Adrenal gland (tissue), 12 donors: ENCODE results near the gene SLC30A2. TPM values are rescaled to one million over a fixed set of nuclear protein-coding genes. Genes with fewer than 3 reads are reported as not detected.

Source experiments
- DNase-seq, 7 donors: peaks; one replicate each; pipeline ENCODE4 v3.0.0-alpha.2; 2019 to 2020
- H3K27ac ChIP-seq, 5 donors: fragments of 200-600 bp; sonication (generic) in 4 of 5; 1 replicate in 3 of 5; 2 replicates in 2 of 5; pipeline versions ENCODE4 v1.5.1 to v1.8.0; 2016 to 2020; ENCODE audit warnings: mild to moderate bottlenecking in 1 of 5
- H3K27me3 ChIP-seq: fragments of 200-600 bp; 2 replicates; pipeline ENCODE4 v1.8.0; 2021
- H3K36me3 ChIP-seq, 2 donors: fragments of 200-600 bp; replicated peaks in 1 of 2; 1 replicate in 1 of 2; 2 replicates in 1 of 2; pipeline versions ENCODE4 v1.5.1 to v1.8.0; 2018 to 2022
- H3K4me1 ChIP-seq, 2 donors: fragments of 200-600 bp; replicated peaks in 1 of 2; 1 replicate in 1 of 2; 2 replicates in 1 of 2; pipeline versions ENCODE4 v1.5.1 to v1.8.0; 2018 to 2021
- H3K4me3 ChIP-seq, 4 donors: fragments of 200-600 bp; sonication (generic) in 3 of 4; one replicate each; pipeline ENCODE4 v1.5.1; 2016 to 2018
- H3K9me3 ChIP-seq, 3 donors: fragments of 200-600 bp; sonication (generic) in 1 of 3; replicated peaks in 1 of 3; 1 replicate in 2 of 3; 2 replicates in 1 of 3; pipeline versions ENCODE4 v1.5.1 to v1.8.0; 2016 to 2021
- POLR2A ChIP-seq, 2 donors: fragments of 450-650 bp; IDR thresholded peaks; one replicate each; pipeline ENCODE4 v1.6.1; 2017; ENCODE audit warnings: antibody characterized with exemption in 2 of 2, mild to moderate bottlenecking in 2 of 2, moderate library complexity in 1 of 2
- WGBS, 4 donors: extraction: QIAGEN DNeasy Blood & Tissue Kit in 2 of 4; methylation state at CpG; one replicate each; pipeline versions ENCODE4 v1.1.5 to v1.1.7; 2013 to 2017; 5-methylcytosine and 5-hydroxymethylcytosine counted together
- intact Hi-C, 2 donors: fragments of 100-400 bp; cut with DNase I; formaldehyde crosslinking; loops; one replicate each; pipeline versions ENCODE4 v1.14.1 to v1.15.0; 2022 to 2023
- polyA plus RNA-seq, 3 donors: library from polyadenylated mRNA; stranded (reverse); fragments of 200-250 nt in 2 of 3; fragments of 350-450 nt in 1 of 3; fragmentation: Illumina TruSeq in 1 of 3; extraction: RNeasy Lipid Tissue Mini Kit (QIAGEN cat#74804) in 1 of 3; gene quantifications; one replicate each; pipeline ENCODE4 v1.2.3, GENCODE V29; 2013 to 2014
- total RNA-seq, 9 donors: library from RNA; depleted of rRNA in 4 of 9; stranded (reverse); fragments of >200 nt in 4 of 9; fragments of 120-200 nt in 1 of 9; fragmentation: NEBNext Ultra II Directional in 1 of 9; extraction: Animal tissue kit (Norgen Biotek cat#: 25700) in 1 of 9; gene quantifications; one replicate each; pipeline versions ENCODE4 v1.1.0 to v1.2.4, GENCODE V29; 2013 to 2023
- TF ChIP-seq, protein P1 (sequence below), 6 experiments: fragments of 450-650 bp in 4 of 6; fragments of 200-600 bp in 2 of 6; sonication (generic) in 1 of 6; IDR thresholded peaks; 1 replicate in 5 of 6; 2 replicates in 1 of 6; pipeline versions ENCODE4 v1.5.1 to v1.8.0; 2016 to 2021; ENCODE audit warnings: antibody characterized with exemption in 6 of 6, mild to moderate bottlenecking in 2 of 6, moderate library complexity in 1 of 6
- donor health status: healthy with polysubstance abuse.
- donor health status: Bipolar disorder and iron deficiency.
- donor health status: DM: yes; HTN: yes; CAD: no.
- donor health status: DM: no; HTN: no; CAD: no.
- donor health status: DM: no; HTN: no; CAD: no.
- donor health status: DM: yes; HTN: yes; CAD: no.

Gene SLC30A2
- total and polyA plus RNA-seq, 12 donors: 0.06 to 4.8 (median 0.47) TPM

DNA sequence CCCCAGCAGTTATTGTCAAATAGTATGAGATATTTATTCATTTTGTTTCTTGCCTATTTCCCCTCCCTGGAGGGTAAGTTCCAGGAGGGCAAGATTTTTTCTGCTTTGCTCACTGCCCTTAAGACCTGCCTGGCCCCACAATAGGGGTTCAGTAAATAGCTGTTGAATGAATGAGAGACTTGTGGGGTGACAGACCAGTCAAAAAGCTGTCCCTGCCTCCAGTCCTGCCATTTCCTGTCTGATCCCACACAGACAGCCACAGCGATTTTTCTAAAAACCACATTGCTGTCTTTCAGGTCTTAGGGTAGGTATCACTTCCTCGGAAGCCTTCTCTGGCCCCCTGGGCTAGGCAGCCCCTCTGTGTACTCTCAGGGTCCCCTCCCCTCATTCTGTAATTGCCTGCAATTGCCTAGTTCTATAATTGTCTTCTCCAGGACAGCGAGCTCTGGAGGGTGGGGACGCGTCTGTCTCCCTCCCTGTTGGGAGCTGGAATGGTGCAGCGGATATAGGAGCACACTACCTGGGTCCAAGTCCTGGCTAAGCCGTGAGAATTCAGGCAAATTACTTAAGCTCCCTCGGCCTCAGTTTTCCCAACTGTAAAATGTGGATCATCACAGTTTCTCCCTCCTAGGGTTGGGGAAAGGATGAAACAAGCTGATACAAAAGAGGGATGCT lies 26.1 kb downstream of the SLC30A2 start:
- Histone ChIP-seq H3K4me3 (no peak overlapping the region), H3K9me3 (no peaks in the 10 kb centered on the region), H3K4me1 (peaks cover 8 to 53% of the 10 kb centered on the region in 2 donors), H3K36me3 (no peaks in the 10 kb centered on the region), H3K27me3 (no peaks in the 10 kb centered on the region), H3K27ac (peak overlapping the region in 1 of 5 donors; percentile 14)
- TF ChIP-seq POLR2A (IDR thresholded peaks at IDR 0.05): no peak
- TF ChIP-seq, protein P1, sequence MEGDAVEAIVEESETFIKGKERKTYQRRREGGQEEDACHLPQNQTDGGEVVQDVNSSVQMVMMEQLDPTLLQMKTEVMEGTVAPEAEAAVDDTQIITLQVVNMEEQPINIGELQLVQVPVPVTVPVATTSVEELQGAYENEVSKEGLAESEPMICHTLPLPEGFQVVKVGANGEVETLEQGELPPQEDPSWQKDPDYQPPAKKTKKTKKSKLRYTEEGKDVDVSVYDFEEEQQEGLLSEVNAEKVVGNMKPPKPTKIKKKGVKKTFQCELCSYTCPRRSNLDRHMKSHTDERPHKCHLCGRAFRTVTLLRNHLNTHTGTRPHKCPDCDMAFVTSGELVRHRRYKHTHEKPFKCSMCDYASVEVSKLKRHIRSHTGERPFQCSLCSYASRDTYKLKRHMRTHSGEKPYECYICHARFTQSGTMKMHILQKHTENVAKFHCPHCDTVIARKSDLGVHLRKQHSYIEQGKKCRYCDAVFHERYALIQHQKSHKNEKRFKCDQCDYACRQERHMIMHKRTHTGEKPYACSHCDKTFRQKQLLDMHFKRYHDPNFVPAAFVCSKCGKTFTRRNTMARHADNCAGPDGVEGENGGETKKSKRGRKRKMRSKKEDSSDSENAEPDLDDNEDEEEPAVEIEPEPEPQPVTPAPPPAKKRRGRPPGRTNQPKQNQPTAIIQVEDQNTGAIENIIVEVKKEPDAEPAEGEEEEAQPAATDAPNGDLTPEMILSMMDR (IDR thresholded peaks at IDR 0.05): no peak
- intact Hi-C loops: no loop called here
- no peak for DNase-seq
- 68 to 84% (median 79%) methylated on average over 8 of the region's 8 CpGs for WGBS, 4 donors

- 73 to 78% (median 74%) methylated on average over 5 to 6 of the region's 6 CpGs for WGBS, 4 donors
- DNase-seq: no peak
- Histone ChIP-seq H3K36me3 (no peaks in the 10 kb centered on the region), H3K27ac (no peak overlapping the region), H3K4me3 (no peak overlapping the region), H3K9me3 (no peaks in the 10 kb centered on the region), H3K27me3 (no peaks in the 10 kb centered on the region), H3K4me1 (peaks cover 8 to 58% of the 10 kb centered on the region in 2 donors)
- intact Hi-C loops: no loop called here
- no peak for TF ChIP-seq POLR2A (IDR thresholded peaks at IDR 0.05)
- TF ChIP-seq, protein P1 (IDR thresholded peaks at IDR 0.05): no peak
These were observed 28.3 kb downstream of the SLC30A2 start for GRCh38 chr1:26017606-26018005.

- Histone ChIP-seq H3K4me1 (peaks cover 8 to 52% of the 10 kb centered on the region in 2 donors), H3K36me3 (no peaks in the 10 kb centered on the region), H3K27ac (no peak overlapping the region), H3K9me3 (no peaks in the 10 kb centered on the region), H3K4me3 (no peak overlapping the region), H3K27me3 (no peaks in the 10 kb centered on the region)
- TF ChIP-seq, protein P1 (IDR thresholded peaks at IDR 0.05): no peak
- TF ChIP-seq POLR2A (IDR thresholded peaks at IDR 0.05): no peak
- intact Hi-C loops: no loop called here
- DNase-seq: no peak
- 77 to 91% (median 82%) methylated on average over 5 to 6 of the region's 6 CpGs for WGBS, 4 donors
These were observed 28.9 kb downstream of the SLC30A2 start for GRCh38 chr1:26016953-26017545.

GRCh38 chr1:26016258-26016952 lies 29.5 kb downstream of the SLC30A2 start:
- H3K36me3 ChIP-seq: no peaks in the 10 kb centered on the region
- H3K27me3 ChIP-seq: no peaks in the 10 kb centered on the region
- H3K4me3 ChIP-seq: no peak overlapping the region
- TF ChIP-seq POLR2A (IDR thresholded peaks at IDR 0.05): no peak
- TF ChIP-seq, protein P1 (IDR thresholded peaks at IDR 0.05): no peak
- no peaks in the 10 kb centered on the region for H3K9me3 ChIP-seq
- peaks cover 8 to 46% of the 10 kb centered on the region in 2 donors for H3K4me1 ChIP-seq
- WGBS, 4 donors: 80 to 91% (median 85%) methylated on average over 9 to 10 of the region's 10 CpGs
- no peak overlapping the region for H3K27ac ChIP-seq
- intact Hi-C loops: no loop called here
- DNase-seq: no peak
